Measurements from ENCODE around the gene FERMT2.

Gene FERMT2

GRCh38 chr14:52950898-52951680 is at the start of gene FERMT2:
Gene FERMT2 (minus strand): TSS chr14:52951050. CDS start chr14:52950568, 482 bp downstream.
- no peak for DNase-seq

- no peak for DNase-seq
Observed at GRCh38 chr14:52998376-52999015, 47.6 kb upstream of the FERMT2 start.

- DNase-seq, result no peak
Observed at GRCh38 chr14:52996493-52996892, 45.6 kb upstream of the FERMT2 start.

DNA sequence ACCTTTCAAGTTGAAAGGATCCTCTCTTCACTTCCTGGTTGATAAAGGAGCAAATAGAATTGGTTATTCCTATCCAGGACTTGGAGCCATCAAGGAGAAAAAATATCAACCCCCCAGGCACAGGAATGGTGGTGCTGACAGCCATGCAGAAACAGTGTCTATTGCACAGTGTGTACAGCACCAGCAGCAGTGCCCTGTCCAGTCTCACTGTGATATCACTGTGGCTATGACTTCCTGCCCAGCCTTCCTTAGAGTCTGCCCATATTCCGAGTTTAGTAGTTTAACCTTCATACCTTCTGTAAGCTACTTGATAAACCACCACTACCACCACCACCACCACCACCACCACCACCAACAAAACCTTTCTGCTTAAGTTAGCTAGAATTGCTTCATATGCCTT is 45.1 kb upstream of the FERMT2 start:
- DNase-seq, result no peak

- no peak for DNase-seq
Observed at GRCh38 chr14:52992236-52992870, 41.5 kb upstream of the FERMT2 start.

DNA sequence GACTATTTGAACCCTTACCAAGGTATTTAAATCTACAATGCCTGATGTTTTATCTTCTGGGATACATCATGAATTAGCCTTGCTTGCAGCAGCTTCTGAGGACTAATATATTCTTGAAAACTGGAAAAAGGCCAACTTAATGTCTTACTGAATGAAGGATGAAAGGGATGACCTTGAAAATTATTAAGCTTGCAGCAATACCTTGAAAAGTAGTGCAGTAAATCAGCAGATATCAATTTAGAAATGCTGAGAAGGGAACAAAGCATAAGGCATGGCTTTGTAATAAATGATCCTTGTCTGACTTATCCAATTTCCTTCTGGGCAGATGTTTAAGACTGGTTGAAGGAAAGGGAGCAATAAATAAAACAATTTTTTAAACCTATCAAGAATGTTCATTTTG is 37.3 kb upstream of the FERMT2 start:
- DNase-seq, result no peak

DNA sequence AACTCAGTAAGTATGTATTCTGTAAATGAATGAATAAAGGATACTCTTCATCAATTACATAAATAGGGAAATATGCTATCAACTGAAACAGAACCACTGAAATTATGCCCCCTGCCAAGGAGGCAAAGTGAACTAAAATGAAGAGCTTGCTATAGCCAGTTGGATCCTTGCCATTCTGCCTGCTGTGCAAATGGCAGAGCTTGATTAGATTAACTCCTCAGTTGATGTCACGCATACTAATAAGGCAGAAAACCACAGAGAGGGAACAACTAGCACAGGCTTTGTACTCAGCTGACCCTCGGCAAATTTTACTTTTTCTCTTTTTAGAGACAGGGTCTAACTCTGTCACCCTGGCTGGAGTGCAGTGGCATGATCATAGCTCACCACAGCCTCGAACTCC is 36.7 kb upstream of the FERMT2 start:
- DNase-seq, result no peak

DNA sequence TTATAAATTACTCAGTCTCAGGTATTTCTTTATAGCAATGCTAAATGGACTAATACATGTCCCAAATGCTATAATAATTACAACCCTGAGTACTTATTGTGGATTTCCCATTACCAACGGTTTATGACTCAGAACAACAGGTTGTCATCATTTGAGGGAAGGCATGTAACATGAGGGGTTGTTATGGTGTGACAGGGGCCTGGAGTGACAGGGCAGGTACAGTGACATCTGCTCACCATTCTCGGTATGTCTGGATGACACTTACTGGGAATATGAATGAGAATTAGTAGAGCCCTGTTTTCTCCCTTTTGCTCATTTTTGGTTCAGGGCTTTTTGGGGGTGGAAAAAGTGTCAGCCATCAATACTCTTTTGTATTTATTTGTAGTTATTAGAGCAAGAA is 36.2 kb upstream of the FERMT2 start:
- DNase-seq, result no peak

GRCh38 chr14:52977798-52978197 is 26.9 kb upstream of the FERMT2 start:
- DNase-seq, result no peak

DNA sequence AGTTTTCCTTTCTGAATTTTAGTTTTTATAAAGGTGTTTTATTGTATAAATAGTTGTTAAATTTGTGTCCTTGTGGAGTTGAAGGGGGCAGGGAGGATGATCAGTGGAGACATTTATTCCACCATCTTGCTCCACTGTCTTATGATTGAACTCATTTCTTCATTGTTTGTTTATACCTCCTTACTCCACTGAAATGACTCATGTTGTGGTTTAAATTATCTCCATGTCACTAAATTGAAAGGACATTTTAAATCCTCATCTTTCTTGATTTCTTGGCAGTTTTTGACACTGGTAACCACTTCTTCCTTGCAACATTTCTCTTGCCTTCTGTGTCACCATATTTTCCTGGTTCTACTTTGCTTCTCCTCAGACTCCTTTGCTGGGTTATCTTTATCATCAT is 23.6 kb upstream of the FERMT2 start:
- no peak for DNase-seq

GRCh38 chr14:52961060-52961639 is 10.3 kb upstream of the FERMT2 start:
- DNase-seq, result no peak

DNA sequence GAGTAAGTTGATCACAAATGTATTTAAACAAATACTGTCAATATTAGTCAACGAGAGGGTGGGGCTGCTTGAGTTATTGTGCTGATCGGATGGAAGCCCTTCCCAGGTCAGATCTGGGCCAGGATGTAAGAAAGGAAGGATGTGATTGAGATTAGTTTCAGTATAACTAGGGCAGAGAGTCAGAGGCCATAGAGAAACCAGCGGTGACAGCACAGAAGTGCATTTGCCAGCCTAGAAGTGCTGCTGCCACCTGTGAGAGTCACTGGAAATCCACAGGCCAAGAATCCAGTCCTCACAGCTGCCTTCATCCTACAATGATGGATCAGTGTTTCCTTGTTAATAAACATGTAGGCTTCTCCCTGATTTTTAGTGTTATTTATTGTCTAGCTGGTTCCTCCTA is 9.8 kb upstream of the FERMT2 start:
- DNase-seq, result no peak

- DNase-seq, result no peak
Observed at GRCh38 chr14:52954346-52955214, 3.7 kb upstream of the FERMT2 start.

DNA sequence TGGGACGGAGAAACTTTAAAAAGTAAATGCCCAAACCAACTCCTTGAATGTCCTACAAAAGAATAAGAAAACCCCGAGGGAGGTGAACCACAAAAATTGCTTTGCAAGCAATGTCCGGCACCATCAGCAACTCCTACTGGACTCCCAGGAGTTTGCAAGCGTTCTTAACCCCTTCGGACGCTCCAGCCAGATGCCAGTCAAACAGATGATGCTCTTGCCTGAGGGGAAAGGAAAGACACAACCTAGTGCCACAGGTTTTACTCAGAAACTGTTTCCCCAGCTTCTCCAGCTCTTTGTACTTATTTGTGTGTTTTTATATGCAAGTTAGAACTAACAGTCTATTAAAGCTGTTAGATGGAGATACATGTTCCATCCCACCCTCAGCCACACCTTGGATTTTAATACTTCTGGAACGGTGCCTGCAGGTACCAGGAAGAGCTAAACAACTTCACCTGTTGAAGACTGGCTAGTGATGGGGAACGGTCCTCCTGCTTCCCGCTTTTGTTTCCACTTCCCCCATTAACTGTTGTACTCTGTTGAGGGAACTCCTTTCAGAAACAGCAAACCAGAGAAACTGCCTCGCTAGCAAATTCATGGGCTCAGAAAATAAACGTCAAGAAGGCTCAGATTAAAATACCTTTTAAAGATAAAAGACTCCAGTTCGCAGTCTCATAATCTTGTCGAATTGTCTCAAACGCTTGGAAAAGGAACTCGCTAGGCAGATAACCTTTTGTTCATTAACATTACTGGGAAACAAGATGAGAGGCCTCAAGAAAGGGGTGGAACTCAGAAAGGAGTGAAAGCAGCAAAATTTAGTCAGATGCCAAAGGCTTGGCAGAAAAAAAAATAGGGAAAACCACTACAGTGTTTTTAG is 1.1 kb upstream of the FERMT2 start:
- no peak for DNase-seq

DNA sequence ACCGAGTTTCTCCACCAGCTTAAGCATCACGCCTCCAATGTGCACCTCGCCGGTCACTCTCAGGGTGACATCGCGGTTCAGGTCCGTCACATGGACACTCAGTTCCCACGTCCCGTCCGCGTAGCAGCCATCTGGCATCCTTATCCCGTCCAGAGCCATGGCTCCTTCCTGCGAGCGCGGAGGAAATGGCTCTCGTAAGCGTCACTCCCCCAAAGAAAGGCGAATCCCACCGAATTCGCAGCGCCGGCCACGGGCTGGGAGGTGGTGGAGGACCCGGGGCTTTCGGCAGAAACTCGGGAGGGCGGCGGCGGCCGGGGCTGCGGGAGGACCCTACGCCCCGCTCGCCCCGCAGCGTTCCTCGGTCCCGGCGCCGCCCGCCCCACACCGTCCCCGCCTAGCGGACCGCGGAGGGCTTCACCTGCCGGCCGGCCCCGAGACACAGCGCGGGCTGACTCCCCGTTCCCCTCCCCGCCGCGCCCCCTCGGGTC is 396 bp downstream of the FERMT2 start:
- no peak for DNase-seq

DNA sequence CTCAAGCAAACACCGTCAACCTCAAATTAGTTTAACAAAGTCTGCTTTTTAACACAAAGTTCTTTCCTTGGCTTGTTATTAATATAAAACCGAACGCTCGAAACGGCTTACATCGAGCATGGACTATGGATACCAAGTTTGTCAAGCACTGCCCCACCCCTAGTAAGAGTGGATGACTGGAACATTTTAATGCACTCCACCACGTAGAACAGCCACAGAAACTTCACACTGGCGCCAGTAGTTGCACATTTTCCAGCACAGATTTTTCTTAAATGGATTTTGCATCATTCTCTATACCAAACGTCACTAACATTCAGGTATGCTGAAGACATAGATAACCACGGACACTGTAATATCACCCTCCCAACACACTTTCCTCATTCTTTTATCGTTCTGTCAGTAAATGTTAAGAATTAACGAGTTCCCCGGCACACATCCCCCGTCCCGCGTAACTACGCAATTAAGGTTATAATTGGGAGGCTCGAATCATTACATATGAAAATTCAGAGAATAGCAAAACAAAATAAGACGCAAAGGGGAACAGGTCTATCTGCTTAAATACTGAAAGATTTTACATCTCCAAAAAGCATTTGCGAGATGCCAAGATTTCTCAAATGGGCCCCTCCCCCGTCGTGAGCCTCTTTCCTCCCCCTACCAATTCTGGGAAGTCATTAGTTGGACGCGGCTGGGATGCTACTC is 990 bp downstream of the FERMT2 start:
- DNase-seq, result no peak

DNA sequence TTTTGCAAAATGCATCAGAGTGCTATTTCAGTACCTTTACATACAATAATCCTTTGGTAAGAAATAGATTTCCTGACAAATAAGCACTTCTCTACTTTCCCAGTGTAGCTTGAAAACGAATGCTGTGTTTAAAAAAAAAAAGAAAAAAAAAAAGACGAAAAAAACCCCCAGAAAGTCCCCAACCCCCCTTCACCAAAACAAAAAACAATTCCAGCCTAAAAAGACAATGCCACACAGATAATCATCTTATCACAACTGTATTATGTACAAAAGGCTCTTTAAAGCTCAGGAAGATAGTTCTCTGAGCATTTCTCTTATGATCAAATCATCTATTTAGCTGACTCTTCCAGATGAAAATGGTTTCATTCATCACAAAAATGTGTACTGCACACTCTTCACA is 1.6 kb downstream of the FERMT2 start:
- DNase-seq, result no peak

- DNase-seq, result no peak
Observed at GRCh38 chr14:52948836-52949235, 2.0 kb downstream of the FERMT2 start.

- no peak for DNase-seq
Observed at GRCh38 chr14:52948039-52948438, 2.8 kb downstream of the FERMT2 start.

DNA sequence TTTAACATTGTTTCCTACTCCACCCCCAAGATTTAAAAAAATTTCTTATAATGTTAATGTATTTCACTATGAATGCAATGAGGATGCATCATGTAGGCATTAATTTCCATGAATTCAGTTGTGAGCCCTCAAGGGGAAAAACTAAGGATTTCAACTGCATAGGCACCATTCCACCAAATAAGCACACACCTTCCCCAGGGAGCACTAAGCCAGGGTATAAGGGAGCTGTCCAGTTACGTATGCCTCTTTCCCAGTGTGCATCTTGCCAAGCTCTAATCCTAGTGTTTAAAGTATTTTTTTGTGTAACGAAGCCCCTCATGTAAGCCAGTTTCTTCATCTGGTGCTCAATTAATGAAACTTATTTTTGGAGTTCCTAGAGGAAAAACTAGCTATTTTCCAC is 6.6 kb downstream of the FERMT2 start:
- DNase-seq, result no peak

DNA sequence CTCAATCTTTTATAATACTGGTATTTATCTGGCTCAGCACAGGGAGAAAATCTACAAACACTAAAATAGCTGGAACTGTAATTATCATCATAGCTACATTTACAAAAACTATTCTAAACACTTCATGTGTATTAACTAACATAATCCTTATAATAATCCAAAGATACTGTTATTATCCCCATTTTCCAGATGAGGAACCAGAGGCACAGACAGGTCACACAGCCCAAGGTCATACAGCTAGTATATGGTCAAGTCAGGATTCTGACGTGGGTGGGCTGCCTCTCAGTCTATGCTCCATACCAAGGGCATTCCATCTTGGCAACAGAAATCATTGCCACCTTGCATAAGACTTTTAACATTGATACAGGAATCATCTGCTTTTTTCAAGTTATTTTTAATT is 11.4 kb downstream of the FERMT2 start:
- DNase-seq, result no peak

Measured in GOT3 (cell line).